Measurements from ENCODE around the gene EHMT2.
"Not testable (repeated sequence)": the region's sequence is repeated elsewhere in the genome, so short reads cannot be mapped to it uniquely, and the experiment has no call there.

Gene EHMT2

DNA sequence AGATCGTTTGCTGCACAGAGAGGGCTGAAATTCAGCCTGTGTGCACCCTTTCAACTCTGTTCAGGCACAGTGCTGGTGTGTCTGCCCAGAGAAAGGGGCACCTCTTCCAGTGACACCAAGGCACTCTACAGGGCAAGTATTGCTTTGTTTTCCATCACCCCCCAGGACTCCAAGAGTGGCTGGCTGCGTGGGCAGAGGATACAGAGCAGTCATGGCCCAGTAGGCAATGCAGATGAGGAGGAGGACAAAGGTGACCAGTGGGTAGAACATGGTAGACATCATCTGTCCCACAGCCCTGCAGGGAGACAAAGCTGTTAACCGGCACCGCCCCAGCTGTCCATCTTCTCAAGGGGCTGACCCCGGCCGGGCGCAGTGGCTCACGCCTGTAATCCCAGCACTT, 28.2 kb downstream of the EHMT2 start:
- FAIRE-seq, result no peak

DNA sequence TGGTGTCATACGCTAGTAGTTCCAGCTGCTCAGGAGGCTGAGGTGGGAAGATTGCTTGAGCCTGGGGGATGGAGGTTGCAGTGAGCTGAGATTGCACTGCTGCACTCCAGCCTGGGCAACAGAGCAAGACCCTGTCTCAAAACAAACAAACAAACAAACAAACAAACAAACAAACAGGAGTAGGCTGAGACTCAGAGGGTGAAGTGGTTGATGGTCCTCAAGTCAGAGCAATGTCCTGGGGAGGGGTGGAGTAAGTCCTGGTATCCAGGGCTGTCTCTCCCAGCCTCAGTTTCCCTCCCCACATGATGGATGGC, 28.9 kb downstream of the EHMT2 start:
- FAIRE-seq, result not testable (repeated sequence)

GRCh38 chr6:31865205-31866118, 32.0 kb downstream of the EHMT2 start:
- FAIRE-seq, result no peak

GRCh38 chr6:31864818-31865204, 32.7 kb downstream of the EHMT2 start:
- no peak for FAIRE-seq

DNA sequence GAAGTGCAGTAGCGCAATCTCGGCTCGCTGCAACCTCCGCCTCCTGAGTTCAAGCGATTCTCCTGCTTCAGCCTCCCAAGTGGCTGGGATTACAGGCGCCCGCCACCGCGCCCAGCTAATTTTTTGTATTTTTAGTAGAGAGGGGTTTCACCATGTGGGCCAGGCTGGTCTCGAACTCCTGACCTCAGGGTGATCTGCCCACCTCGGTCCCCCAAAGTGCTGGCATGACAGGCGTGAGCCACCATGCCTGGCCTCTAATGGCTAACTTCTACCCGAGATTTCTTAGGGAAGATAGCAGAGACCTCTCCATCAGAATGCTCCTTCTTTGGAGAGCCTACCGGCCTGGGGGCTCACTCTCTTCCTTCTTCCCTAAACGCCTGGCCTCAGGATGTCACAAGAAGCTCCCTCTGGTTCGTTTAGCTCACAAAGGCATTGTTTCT, 33.4 kb downstream of the EHMT2 start:
- FAIRE-seq, result not testable (repeated sequence)

DNA sequence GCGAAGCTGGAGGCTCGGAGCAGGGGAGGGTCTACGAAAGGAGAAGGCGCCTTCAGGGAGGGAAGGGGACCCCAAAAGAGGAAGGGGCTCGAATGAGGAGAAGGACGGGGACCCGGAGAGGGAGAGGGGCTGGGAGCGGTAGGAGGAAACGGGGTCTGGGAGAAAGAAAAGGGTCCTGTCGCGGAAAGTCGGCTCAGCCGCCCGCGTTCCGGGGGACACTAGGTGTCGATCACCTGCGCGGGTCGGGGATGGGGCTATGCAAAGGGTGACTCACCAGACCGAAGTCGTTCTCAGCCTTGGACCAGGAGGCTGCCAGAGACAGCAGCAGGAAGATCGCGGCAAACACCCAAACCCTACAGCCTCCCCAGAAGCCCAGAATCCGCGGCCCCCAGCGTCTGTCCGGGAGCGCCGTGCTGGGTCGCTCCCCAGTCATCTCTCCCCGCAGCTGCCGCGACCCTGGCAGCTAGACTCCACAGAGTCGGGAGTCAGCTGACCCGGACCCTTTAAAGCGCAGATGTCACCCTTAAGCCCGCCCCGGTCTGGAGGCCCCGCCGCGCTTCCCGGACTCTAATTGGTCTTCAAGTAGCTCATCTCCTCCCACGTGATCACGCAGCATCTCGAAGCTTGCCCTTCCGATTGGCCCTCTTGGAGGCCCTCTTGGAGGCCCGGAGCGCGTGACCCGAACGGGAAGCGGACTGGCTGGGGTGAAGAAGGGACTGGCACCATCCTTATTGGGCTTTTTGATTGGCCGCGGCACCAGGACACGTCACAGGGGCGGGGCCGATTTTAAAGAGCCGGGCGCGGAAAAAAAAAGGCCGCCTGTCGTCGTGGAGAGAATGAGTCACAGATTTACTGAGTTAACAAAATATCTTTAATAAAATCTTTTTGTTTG, 34.9 kb downstream of the EHMT2 start, which contains the start of gene NEU1:
Gene NEU1, minus strand, starts transcription at position 478 of the 892 bp plus-strand sequence. Its CDS starts 45 bp downstream, at position 433.
- peak; percentile 93 for FAIRE-seq

GRCh38 chr6:31861919-31862343, 35.6 kb downstream of the EHMT2 start:
- no peak for FAIRE-seq

DNA sequence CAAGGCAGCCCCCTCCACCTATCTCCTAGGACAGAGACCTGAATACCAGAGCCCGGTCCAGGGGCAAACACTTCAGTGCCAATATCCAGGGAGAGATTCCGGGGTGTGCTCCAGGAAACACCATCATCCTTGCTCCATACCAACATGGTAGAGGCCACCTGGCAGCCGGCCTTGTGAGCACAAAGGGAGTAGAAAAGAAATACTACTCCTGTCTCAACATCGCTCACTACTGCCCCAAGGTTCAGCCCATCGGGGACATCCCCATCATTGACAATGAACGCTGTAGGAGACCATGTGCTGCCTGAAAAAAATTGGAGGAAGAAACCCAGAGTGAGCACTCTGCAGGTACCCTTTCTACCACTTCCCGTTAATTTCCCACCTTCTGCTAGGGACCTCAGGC, 36.3 kb downstream of the EHMT2 start:
- no peak for FAIRE-seq

DNA sequence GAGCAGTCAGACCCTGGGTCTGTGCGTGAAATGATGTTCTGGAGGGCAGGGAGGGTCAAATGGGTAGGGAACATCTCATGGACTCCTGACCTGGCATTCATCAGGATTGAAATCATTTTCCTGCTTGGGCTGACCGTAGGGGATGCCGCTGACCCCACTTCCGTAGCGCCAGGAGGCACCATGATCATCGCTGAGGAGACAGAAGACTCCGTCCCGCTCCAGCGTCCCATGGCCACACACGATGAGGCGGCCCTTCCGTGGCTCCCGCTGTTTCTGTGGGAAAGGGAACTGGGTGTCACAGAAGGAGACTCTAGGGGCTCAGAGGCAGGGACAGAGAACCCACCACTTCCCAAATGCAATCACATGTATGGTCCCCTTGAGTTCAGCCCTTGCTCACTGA, 37.1 kb downstream of the EHMT2 start:
- FAIRE-seq, result no peak

DNA sequence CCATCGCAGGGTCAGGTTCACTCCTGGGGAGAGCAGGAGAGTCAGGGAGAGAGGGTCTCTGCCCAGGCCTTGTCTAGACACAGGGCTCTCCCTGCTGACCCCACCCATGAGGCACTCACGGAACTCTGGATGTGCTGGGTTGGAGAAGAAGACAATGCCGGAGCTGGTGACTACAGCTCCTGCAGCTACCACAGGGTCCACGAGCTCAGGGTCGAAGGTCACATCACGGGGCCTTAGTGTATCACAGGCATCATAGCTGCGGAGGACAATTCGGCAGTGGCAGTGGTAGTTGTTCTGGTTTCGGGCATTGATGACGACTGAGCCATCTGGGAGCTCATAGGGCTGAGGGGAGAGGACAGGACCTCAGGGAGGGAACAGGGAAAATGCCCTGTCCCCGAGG, 37.6 kb downstream of the EHMT2 start:
- FAIRE-seq, result no peak

GRCh38 chr6:31858707-31859106, 38.8 kb downstream of the EHMT2 start:
- FAIRE-seq, result no peak

GRCh38 chr6:31857774-31858173, 39.7 kb downstream of the EHMT2 start:
- FAIRE-seq, result not testable (repeated sequence)

GRCh38 chr6:31851980-31852718, 45.3 kb downstream of the EHMT2 start:
- FAIRE-seq, result not testable (repeated sequence)

GRCh38 chr6:31851485-31851832, 46.0 kb downstream of the EHMT2 start:
- FAIRE-seq, result no peak

DNA sequence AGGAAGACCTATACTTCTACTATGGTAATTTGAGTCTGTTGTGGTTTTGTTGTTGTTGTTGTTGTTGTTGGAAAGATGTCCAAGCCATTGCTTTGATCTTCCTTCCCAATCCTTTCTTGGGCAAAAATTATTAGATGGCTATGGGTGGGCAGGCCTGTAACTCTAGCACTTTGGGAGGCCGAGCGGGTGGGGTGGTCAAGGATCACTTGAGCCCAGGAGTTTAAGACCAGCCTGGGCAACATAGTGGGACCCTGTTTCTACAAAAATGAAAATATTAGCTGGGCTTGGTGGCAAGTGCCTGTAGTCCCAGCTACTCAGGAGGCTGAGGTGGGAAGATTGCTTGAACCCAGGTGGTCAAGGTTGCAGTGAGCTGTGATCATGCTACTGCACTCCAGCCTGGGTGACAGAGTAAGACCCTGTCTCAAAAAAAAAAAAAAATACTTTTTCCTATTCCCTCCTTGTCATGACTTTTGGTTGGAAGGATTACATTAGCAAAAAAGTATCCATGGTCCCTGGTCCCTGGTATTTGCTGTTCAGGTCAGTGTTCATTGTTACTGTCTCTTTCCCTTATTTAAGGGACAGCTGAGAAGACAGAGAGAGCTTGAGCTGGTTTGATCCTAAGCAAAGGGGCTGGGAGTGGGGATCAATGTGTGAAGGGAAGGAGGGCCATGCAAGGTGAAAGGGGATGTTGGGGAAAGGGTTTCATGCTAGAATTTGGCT, 46.6 kb downstream of the EHMT2 start:
- no peak for FAIRE-seq

DNA sequence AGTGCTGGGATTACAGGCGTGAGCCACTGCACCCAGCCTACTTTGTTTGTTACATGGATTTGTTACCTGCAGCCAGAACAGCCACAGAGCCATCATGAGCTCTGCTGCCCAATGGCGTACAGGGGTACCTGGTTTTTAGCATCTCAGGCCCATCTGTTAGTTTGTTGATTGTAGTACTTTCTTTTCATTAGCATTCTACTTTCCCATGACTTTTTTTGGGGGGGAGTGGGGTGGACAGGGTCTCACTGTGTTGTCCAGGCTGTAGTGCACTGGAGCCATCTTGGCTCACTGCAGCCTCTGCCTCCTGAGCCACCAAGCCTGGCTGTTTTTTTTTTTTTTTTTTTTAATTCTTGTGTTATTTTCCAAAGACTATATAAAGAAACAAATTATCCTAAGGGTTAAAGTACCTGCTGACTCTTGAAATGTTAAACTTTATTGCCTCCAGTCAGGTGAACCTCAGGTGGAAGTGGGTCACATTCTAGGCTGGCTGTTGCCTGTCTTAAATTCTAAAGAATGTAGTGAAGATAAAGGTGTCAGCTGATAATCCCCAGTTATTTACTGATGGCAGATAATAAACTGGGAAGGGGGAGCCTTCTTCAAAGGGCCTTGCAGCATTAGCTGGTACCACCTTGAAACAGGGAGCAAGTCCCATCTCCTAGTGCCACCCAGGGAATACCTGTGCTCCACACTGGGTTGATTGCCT, 50.1 kb downstream of the EHMT2 start:
- FAIRE-seq, result no peak

GRCh38 chr6:31844507-31844906, 53.0 kb downstream of the EHMT2 start:
- FAIRE-seq, result no peak

DNA sequence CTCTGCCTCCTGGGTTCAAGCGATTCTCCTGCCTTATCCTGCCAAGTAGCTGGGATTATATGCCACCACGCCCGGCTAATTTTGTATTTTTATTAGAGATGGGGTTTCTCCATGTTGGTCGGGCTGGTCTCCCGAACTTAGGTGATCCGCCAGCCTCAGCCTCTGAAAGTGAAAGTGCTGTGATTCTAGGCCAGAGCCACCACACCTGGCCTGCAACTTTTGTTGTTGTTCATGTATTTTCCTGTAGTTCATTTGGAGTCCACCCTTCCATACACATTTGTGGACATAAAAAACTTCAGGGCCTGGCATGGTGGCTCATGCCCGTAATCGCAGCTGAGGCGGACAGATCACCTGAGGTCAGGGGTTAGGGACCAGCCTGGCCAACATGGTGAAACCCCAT, 55.4 kb downstream of the EHMT2 start:
- FAIRE-seq, result no peak

- FAIRE-seq, result not testable (repeated sequence)
These were observed 57.7 kb downstream of the EHMT2 start for GRCh38 chr6:31839779-31840126.

DNA sequence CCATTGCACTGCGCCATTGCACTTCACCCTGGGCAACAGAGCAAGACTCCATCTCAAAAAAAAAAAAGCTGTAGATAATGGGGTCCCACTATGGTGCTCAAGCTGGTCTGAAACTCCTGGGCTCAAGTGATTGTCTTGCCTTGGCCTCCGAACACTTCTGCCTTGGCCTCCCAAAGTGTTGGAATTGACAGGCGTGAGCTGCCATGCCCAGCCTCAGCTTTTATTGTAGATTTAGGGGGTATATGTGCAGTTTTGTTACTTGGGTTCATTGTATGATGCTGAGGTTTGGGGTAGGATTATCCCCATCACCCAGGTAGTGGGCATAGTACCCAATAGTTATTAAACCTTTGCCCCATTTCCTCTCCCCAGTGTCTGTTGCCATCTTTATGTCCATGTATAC, 58.5 kb downstream of the EHMT2 start:
- FAIRE-seq, result no peak

- not testable (repeated sequence) for FAIRE-seq
These were observed 59.4 kb downstream of the EHMT2 start for GRCh38 chr6:31838114-31838553.

Data from colon (tissue), 2 donors.